ENCODE measurements around the gene CHID1.

CHID1 gene

GRCh38 chr11:888310-889212, 22.0 kb downstream of the CHID1 start:
- DNase-seq (ENCODE audit: low spot score): no peak

GRCh38 chr11:887589-887988, 23.0 kb downstream of the CHID1 start:
- no peak for DNase-seq (ENCODE audit: low spot score)

GRCh38 chr11:886568-886967, 24.0 kb downstream of the CHID1 start:
- DNase-seq (ENCODE audit: low spot score): no peak

GRCh38 chr11:884578-885070, 26.0 kb downstream of the CHID1 start:
- no peak for DNase-seq (ENCODE audit: low spot score)

- DNase-seq (ENCODE audit: low spot score): no peak
Measured at GRCh38 chr11:883527-883926, 27.1 kb downstream of the CHID1 start.

- no peak for DNase-seq (ENCODE audit: low spot score)
Measured at GRCh38 chr11:882596-882995, 28.0 kb downstream of the CHID1 start.

GRCh38 chr11:880447-880846, 30.2 kb downstream of the CHID1 start:
- no peak for DNase-seq (ENCODE audit: low spot score)

- no peak for DNase-seq (ENCODE audit: low spot score)
Measured at GRCh38 chr11:877565-877964, 33.0 kb downstream of the CHID1 start.

- DNase-seq (ENCODE audit: low spot score): peak; percentile 24
Measured at GRCh38 chr11:876545-876944, 34.1 kb downstream of the CHID1 start.

- no peak for DNase-seq (ENCODE audit: low spot score)
Measured at GRCh38 chr11:875769-876301, 34.8 kb downstream of the CHID1 start.

GRCh38 chr11:875203-875602, 35.4 kb downstream of the CHID1 start:
- DNase-seq (ENCODE audit: low spot score): no peak

GRCh38 chr11:873706-874105, 36.9 kb downstream of the CHID1 start:
- no peak for DNase-seq (ENCODE audit: low spot score)

- no peak for DNase-seq (ENCODE audit: low spot score)
Measured at GRCh38 chr11:872799-873198, 37.8 kb downstream of the CHID1 start.

- DNase-seq (ENCODE audit: low spot score): no peak
Measured at GRCh38 chr11:871472-871871, 39.1 kb downstream of the CHID1 start.

GRCh38 chr11:870418-870817, 40.2 kb downstream of the CHID1 start:
- no peak for DNase-seq (ENCODE audit: low spot score)

- DNase-seq (ENCODE audit: low spot score): peak; percentile 24
Measured at GRCh38 chr11:870127-870413, 40.5 kb downstream of the CHID1 start.

GRCh38 chr11:869399-870126, 41.0 kb downstream of the CHID1 start:
- DNase-seq (ENCODE audit: low spot score): no peak

- DNase-seq (ENCODE audit: low spot score): no peak
Measured at GRCh38 chr11:868802-869201, 41.8 kb downstream of the CHID1 start.

GRCh38 chr11:868394-868793, 42.2 kb downstream of the CHID1 start:
- no peak for DNase-seq (ENCODE audit: low spot score)

- DNase-seq (ENCODE audit: low spot score): no peak
Measured at GRCh38 chr11:867856-868358, 42.7 kb downstream of the CHID1 start.

- DNase-seq (ENCODE audit: low spot score): no peak
Measured at GRCh38 chr11:866481-866880, 44.1 kb downstream of the CHID1 start.

GRCh38 chr11:865462-866430, 44.9 kb downstream of the CHID1 start:
- DNase-seq (ENCODE audit: low spot score): no peak

Data from kidney tubule cell (primary cell).